Measurements from ENCODE around the gene YY2.
A peak's percentile ranks its signal among the peaks of the same experiment; 100 is the strongest.
"Not testable (repeated sequence)": the region's sequence is repeated elsewhere in the genome, so short reads cannot be mapped to it uniquely, and the experiment has no call there.

YY2 gene

GRCh38 chrX:21855937-21856415 lies at the start of gene YY2:
TSS of gene YY2 (plus strand) at chrX:21855987. CDS start at chrX:21856485, 498 bp downstream.
- DNase-seq, result no peak

GRCh38 chrX:21806691-21807090 lies 49.1 kb upstream of the YY2 start:
- DNase-seq, result no peak

GRCh38 chrX:21811832-21812231 lies 44.0 kb upstream of the YY2 start:
- DNase-seq, result no peak

- no peak for DNase-seq
These were observed 43.2 kb upstream of the YY2 start for GRCh38 chrX:21812628-21813027.

GRCh38 chrX:21813612-21814368 lies 42.0 kb upstream of the YY2 start:
- no peak for DNase-seq

- DNase-seq, result no peak
These were observed 39.7 kb upstream of the YY2 start for GRCh38 chrX:21816136-21816535.

- not testable (repeated sequence) for DNase-seq
These were observed 35.6 kb upstream of the YY2 start for GRCh38 chrX:21820170-21820569.

GRCh38 chrX:21821875-21822274 lies 33.9 kb upstream of the YY2 start:
- DNase-seq, result no peak

GRCh38 chrX:21831496-21831895 lies 24.3 kb upstream of the YY2 start:
- DNase-seq, result no peak

- no peak for DNase-seq
These were observed 18.7 kb upstream of the YY2 start for GRCh38 chrX:21837056-21837455.

GRCh38 chrX:21838937-21839333 lies 16.9 kb upstream of the YY2 start:
- peak; percentile 15 for DNase-seq

- peak; percentile 74 for DNase-seq
These were observed 16.2 kb upstream of the YY2 start, which contains the start of gene MBTPS2 for GRCh38 chrX:21839334-21840192. TSS of gene MBTPS2 (plus strand) at chrX:21839617. CDS start at chrX:21839735, 118 bp downstream.

GRCh38 chrX:21840193-21840545 lies 15.6 kb upstream of the YY2 start:
- DNase-seq, result no peak

- DNase-seq, result no peak
These were observed 12.6 kb upstream of the YY2 start for GRCh38 chrX:21843179-21843578.

- no peak for DNase-seq
These were observed 10.7 kb upstream of the YY2 start for GRCh38 chrX:21845096-21845495.

GRCh38 chrX:21847342-21847741 lies 8.4 kb upstream of the YY2 start:
- DNase-seq, result no peak

- no peak for DNase-seq
These were observed 2.2 kb upstream of the YY2 start for GRCh38 chrX:21853578-21853977.

- DNase-seq, result no peak
These were observed 717 bp downstream of the YY2 start for GRCh38 chrX:21856504-21856903.

GRCh38 chrX:21863241-21863640 lies 7.5 kb downstream of the YY2 start:
- DNase-seq, result no peak

GRCh38 chrX:21865436-21865835 lies 9.6 kb downstream of the YY2 start:
- no peak for DNase-seq

- DNase-seq, result no peak
These were observed 14.7 kb downstream of the YY2 start for GRCh38 chrX:21870494-21870893.

- DNase-seq, result no peak
These were observed 17.4 kb downstream of the YY2 start for GRCh38 chrX:21873063-21873775.

- not testable (repeated sequence) for DNase-seq
These were observed 18.4 kb downstream of the YY2 start for GRCh38 chrX:21874182-21874581.

Measured in NCI-H2029 treated with DMSO at 0.1 percent for 48 hours (cell line).